Mucosa of descending colon (tissue), 3 donors: ENCODE measurements around the gene SZT2. TPM values are rescaled to one million over a fixed set of nuclear protein-coding genes. Genes with fewer than 3 reads are reported as not detected.
"Not testable (repeated sequence)": the region's sequence is repeated elsewhere in the genome, so short reads cannot be mapped to it uniquely, and the experiment has no call there.

Source experiments
- ATAC-seq: fragments of 200-7000 bp; cut with Tn5 transposase; one replicate; pipeline ENCODE4 v1.9.1; 2020; ENCODE audit warnings: mild to moderate bottlenecking, moderate library complexity
- DNase-seq, 3 donors: peaks; one replicate each; pipeline ENCODE4 v3.0.0-alpha.2; 2020
- H3K36me3 ChIP-seq: fragments of 200-600 bp; one replicate; pipeline ENCODE4 v1.8.0; 2021; ENCODE audit warnings: low read depth, mild to moderate bottlenecking
- H3K4me1 ChIP-seq: fragments of 200-600 bp; one replicate; pipeline ENCODE4 v1.8.0; 2021; ENCODE audit warnings: low read depth, mild to moderate bottlenecking
- H3K4me3 ChIP-seq: fragments of 200-600 bp; one replicate; pipeline ENCODE4 v1.8.0; 2021; ENCODE audit warnings: mild to moderate bottlenecking
- H3K9me3 ChIP-seq: fragments of 200-600 bp; one replicate; pipeline ENCODE4 v1.8.0; 2021; ENCODE audit warnings: mild to moderate bottlenecking
- intact Hi-C, 2 donors: fragments of 100-400 bp; cut with DNase I in 1 of 2; cut with micrococcal nuclease in 1 of 2; formaldehyde crosslinking; loops; one replicate each; pipeline versions ENCODE4 v1.11.0 to v1.11.1; 2022; cut with DNase I, micrococcal nuclease
- total RNA-seq, 3 donors: library from RNA; stranded (reverse); fragmentation: NEBNext Ultra II Directional in 2 of 3; extraction: Animal tissue kit (Norgen Biotek cat#: 25700) in 2 of 3; gene quantifications; one replicate each; pipeline versions ENCODE4 v1.2.1 to v1.2.4, GENCODE V29; 2021 to 2023
- TF ChIP-seq, protein P1 (sequence below): fragments of 200-600 bp; IDR thresholded peaks from one replicate; pipeline ENCODE4 v1.8.0; 2022; ENCODE audit warnings: antibody characterized with exemption, mild to moderate bottlenecking
- donor health status: DM: no; HTN: no; CAD: no; lungs with moderate emphysema.
- donor health status: DM: no; HTN: no; CAD: no.
- donor health status: DM: no; HTN: yes; CAD: no.

Gene SZT2
- total RNA-seq, 3 donors from 2014 or later, result 61.7 to 93.6 (median 75.4) TPM

DNA sequence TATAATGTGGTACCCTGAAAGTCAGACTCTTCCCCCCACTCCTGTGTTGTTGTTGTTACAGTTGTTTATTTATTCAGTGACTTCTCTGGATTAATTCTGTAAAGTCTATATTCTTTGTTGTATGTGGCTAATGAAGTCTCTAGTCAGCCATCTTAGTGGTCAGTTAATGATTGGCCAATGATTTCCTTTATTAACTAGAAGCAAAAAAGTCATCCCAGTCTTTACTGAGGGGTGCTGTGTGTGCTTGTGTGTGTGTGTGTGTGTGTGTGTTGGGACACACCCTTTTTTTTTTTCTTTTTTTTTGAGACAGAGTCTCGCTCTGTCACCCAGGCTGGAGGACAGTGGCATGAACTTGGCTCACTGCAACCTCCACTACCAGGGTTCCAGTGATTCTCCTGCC, 101.4 kb downstream of the SZT2 start:
- no peak for ATAC-seq

GRCh38 chr1:43492826-43493225, 103.1 kb downstream of the SZT2 start:
- ATAC-seq, result no peak

More for the DNA sequence above, 101.4 kb downstream of the SZT2 start:
- Histone ChIP-seq H3K4me3 (no peak overlapping the region), H3K4me1 (no peaks in the 10 kb centered on the region), H3K36me3 (no peaks in the 10 kb centered on the region), H3K9me3 (peaks cover 16% of the 10 kb centered on the region)
- TF ChIP-seq, protein P1, sequence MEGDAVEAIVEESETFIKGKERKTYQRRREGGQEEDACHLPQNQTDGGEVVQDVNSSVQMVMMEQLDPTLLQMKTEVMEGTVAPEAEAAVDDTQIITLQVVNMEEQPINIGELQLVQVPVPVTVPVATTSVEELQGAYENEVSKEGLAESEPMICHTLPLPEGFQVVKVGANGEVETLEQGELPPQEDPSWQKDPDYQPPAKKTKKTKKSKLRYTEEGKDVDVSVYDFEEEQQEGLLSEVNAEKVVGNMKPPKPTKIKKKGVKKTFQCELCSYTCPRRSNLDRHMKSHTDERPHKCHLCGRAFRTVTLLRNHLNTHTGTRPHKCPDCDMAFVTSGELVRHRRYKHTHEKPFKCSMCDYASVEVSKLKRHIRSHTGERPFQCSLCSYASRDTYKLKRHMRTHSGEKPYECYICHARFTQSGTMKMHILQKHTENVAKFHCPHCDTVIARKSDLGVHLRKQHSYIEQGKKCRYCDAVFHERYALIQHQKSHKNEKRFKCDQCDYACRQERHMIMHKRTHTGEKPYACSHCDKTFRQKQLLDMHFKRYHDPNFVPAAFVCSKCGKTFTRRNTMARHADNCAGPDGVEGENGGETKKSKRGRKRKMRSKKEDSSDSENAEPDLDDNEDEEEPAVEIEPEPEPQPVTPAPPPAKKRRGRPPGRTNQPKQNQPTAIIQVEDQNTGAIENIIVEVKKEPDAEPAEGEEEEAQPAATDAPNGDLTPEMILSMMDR, result no peak
- DNase-seq, result no peak
- intact Hi-C loops, result no loop called here

DNA sequence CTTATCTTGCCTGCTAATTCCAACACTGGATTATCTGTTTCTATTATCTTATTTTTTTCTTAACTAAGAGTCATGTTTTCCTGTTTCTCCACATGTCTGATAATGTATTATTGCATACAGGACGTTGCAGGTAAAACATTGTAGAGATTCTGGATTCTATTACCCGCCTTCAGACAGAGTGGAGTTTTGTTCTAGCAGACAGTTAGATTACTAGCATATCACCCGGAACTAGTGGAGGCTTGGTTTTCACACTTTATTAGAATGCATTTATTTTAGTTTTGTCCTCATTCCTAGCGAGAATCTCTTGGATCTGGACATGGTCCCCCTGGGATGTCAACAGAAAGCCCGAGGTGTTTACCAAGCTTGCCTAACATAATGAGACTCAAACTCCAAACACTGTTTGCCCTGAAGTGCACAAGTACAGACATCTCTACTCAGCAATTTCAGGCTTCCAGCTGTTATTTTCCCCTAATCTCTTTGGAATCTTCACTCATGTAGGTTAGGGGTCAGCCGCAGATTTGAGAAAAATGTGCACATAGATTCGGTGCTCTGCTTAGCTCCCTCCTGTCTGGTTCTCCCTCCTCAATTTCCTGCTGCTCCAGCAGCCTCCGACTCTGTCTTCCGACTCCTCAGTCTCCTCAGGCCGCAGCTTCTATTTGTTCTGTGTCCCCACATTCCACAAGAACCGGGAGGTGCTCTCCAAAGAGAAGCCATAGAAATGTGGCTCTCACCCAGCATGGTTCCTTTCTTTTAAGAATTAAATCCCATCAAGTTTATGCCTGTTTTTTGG, 104.2 kb downstream of the SZT2 start:
- no peaks in the 10 kb centered on the region for H3K36me3 ChIP-seq
- ATAC-seq (no peak), DNase-seq (no peak)
- no peak overlapping the region for H3K4me3 ChIP-seq
- TF ChIP-seq, protein P1, result no peak
- intact Hi-C loops, result no loop called here
- peaks cover 2% of the 10 kb centered on the region for H3K9me3 ChIP-seq
- no peaks in the 10 kb centered on the region for H3K4me1 ChIP-seq

More at GRCh38 chr1:43492826-43493225, 103.1 kb downstream of the SZT2 start:
- no peaks in the 10 kb centered on the region for H3K4me1 ChIP-seq
- no peaks in the 10 kb centered on the region for H3K36me3 ChIP-seq
- TF ChIP-seq, protein P1, result no peak
- H3K4me3 ChIP-seq, result no peak overlapping the region
- no peak for DNase-seq
- intact Hi-C loops, result no loop called here
- H3K9me3 ChIP-seq, result peaks cover 11% of the 10 kb centered on the region

- ATAC-seq, result no peak
- H3K36me3 ChIP-seq, result no peaks in the 10 kb centered on the region
These were observed 105.5 kb downstream of the SZT2 start for GRCh38 chr1:43495204-43495603.

DNA sequence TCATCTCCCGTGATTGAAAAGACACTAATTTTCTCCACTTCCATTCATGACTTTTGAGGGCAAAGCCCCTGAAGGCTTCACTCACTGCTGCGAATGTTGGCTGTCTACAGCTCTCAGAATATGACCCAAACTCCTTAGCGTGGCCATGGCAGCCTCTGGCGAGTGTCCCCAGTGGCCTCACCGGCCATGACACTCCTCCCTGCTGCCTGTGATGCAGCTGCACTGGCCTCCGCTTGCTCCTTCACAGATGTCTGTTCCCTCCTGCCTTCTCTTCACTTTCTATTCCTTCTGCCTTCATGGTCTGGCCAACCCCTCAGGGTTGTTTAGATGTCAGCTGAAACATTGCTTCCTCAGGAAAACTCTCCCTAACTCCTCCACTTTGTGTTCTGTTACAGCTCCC, 110.2 kb downstream of the SZT2 start:
- DNase-seq (no peak), ATAC-seq (no peak)
- no peaks in the 10 kb centered on the region for H3K9me3 ChIP-seq
- no peaks in the 10 kb centered on the region for H3K36me3 ChIP-seq
- no peaks in the 10 kb centered on the region for H3K4me1 ChIP-seq
- no peak overlapping the region for H3K4me3 ChIP-seq
- TF ChIP-seq, protein P1, result no peak
- intact Hi-C loops, result no loop called here

More at GRCh38 chr1:43495204-43495603, 105.5 kb downstream of the SZT2 start:
- intact Hi-C loops, result no loop called here
- DNase-seq, result no peak
- Histone ChIP-seq H3K4me3 (no peak overlapping the region), H3K4me1 (no peaks in the 10 kb centered on the region), H3K9me3 (peaks cover under 1% of the 10 kb centered on the region)
- TF ChIP-seq, protein P1, result no peak

DNA sequence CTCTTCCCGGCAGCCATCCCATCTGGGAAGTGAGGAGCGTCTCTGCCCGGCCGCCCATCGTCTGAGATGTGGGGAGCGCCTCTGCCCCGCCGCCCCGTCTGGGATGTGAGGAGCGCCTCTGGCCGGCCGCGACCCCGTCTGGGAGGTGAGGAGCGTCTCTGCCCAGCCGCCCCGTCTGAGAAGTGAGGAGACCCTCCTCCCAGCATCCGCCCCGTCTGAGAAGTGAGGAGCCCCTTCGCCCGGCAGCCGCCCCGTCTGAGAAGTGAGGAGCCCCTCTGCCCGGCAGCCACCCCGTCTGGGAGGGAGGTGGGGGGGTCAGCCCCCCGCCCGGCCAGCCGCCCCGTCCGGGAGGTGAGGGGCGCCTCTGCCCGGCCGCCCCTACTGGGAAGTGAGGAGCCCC, 112.1 kb downstream of the SZT2 start:
- H3K4me1 ChIP-seq, H3K9me3 ChIP-seq: not testable (repeated sequence)

More for the DNA sequence above, 112.1 kb downstream of the SZT2 start:
- DNase-seq, H3K36me3 ChIP-seq, H3K4me3 ChIP-seq, intact Hi-C loops, ATAC-seq: not testable (repeated sequence)
